ENCODE measurements around the gene ICOSLG.
"Not testable (repeated sequence)": the region's sequence is repeated elsewhere in the genome, so short reads cannot be mapped to it uniquely, and the experiment has no call there.

The ICOSLG gene

DNA sequence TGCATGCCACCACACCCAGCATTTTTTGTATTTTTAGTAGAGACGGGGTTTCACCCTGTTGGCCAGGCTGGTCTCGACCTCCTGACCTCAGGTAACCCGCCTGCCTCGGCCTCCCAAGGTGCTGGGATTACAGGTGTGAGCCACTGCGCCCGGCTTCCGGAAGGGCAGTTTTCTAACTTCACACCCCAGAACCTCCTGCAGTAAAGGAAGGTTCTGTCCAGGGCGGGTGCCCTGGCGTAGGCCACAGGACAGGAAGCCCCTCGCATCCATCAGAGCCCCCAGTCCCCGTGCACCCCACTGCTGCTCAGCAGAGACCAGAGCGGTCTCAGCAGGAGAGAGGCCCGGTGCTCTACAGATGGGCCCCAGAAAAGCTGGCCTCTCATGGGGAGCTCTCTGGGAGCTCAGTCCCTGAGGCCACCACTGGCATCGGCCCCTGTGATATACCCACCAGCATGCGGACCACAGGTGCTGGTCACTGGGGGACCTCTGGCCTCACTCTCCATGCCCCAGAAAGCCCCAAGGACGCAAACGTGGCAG is 25.1 kb upstream of the ICOSLG start:
- no peak for DNase-seq (ENCODE audit: low read depth)

DNA sequence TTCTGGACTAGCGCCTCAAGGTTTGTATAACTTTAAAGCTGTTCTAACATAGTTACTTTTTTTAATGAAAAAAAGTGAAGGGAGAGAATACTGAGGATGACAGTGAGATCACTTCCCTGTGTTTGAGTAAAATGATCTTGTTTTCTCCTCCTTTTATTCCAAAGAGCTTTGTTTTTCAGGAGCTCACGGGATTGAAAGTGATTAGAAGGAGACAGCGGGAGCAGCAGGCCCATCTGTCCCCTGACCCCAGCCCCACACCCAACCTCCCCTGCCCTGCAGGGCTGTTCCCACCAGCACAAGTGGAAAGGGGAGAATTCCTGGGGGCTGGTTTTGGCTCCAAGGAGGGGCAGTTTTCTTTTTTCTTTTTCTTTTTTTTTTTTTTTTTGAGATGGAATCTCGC is 23.0 kb upstream of the ICOSLG start:
- no peak for DNase-seq (ENCODE audit: low read depth)

DNA sequence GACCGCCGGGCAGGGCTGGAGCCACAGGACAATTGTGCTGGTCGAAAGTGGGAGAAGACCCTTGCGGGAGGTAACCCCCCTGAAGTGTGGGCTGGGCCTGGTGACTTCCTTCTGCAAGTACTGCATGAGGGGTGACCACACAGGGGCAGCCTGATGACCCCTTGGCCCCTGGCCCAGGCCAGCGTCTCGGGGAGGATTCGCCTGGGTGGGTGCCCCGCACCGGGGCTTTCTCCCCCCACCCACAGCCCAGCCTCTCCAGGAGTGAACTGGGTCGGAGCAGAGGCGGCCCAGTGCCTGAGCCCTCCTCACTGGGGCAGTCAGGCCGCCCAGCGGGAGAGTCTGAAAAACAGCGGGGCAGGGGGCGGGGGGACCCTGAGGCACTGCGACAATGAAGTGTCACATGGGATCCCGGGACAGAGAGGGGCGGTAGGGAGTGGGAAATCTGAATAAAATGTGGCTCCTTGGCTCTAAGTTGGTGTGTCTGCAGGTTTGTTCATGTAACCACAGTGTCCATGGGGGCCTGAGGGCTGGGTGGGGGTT is 22.5 kb upstream of the ICOSLG start:
- no peak for DNase-seq (ENCODE audit: low read depth)

DNA sequence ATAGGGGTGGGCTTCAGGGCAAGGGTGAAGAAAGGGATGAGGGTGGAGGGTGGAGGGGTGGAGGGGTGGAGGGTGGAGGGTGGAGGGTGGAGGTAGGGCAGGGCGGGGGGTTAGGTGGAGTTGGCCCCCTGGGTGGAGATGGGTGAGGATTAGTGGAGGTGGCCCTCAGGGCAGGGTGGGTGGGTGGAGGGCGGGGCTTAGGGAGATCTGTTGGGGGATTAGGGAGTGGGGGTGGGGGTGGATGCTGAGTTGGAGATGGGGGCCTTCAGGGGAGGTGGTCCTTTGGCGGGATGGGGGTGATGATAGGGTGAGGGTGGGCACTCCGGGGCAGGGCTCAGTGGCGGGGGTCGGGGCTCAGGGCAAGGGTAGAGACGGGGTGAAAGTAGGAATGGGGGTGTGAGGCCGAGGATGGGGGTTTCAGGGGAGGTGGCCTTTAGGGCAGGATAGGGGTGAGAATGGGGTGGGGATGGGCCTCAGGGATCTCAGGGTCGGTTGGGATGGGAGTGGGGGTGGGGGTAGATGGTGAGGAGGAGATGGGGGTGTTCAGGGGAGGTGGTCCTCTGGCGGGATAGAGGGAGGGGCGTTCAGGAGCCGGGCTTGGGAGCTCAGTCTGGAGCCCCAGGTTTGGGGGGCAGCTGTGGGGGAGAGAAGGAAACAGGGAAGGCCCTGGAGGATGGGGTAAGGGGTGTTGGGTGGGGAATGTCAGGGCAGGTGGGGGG is 21.8 kb upstream of the ICOSLG start:
- DNase-seq (ENCODE audit: low read depth): no peak

DNA sequence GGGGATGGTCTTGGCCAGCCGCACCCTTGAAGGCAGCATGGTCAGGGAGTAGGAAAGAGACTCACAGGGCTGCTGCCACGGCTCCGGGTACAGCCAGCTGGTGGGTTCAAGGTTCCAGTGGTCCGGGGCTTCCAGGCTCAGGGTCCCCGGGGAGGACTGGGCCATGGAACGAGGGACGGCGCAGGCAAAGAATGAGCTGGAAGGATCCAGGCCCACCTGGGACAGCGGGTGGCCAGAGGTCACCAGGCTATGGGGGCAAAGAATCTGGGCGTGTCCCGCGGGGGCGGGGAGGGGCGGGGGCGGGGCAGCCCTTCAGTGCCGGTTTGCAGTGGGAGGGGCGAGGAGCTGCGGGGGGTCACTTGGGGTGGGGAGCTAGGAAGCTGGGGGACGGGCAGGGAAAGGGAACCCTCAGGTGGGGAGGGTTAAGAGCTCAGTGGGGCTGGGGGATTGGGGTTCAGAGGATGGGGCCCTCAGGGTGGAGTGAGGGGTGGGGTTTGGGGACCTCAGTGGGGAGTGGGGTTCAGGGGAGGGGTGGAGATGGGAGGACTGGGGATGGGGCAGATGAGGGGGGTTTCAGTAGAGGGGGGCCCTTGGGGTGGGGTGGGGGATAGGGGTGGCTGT is 21.0 kb upstream of the ICOSLG start, which contains the start of gene DNMT3L:
Gene DNMT3L (minus strand): TSS at position 223 of the 621 bp plus-strand sequence. CDS start 638 bp downstream, outside the sequence.
- DNase-seq (ENCODE audit: low read depth): no peak

DNA sequence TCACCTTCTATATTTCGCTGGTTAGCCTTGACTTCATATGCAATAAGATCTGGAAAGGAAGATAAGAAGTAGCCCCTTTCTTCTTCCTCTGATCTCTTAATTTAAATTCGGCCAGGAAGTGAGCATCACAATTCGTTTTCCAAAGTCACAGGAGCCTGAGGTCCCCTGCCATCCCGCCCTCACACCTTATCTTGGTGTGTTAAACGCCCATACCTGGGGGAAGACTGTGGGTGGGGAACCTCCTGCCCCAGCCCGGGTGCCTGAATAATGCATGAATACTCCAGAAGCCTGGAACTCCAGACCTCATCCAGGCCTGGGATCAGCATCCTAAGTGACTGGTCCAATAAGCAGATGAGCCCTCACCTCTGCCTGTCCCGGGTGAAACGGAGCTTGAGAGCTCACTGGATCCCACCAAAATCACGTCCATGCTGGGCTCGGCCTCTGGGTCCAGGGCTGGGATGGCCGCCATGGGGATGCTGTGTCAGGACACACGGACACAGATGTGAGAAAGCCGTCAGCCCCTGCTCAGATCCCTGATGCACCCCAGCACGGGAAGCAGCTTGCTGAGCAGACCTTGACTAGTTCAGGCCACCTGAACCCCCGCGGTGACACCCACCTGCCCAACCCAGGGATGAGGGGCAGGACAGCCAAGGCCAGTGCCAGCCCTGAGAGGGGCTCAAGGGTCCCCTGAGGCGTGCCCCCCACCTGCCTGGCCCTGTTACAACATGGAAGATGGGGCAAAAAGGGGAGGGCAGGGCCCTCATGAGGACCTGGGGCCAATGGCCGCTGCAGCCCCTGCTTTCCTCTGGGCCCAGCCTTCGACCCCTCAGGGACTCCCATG is 20.3 kb upstream of the ICOSLG start:
- no peak for DNase-seq (ENCODE audit: low read depth)

DNA sequence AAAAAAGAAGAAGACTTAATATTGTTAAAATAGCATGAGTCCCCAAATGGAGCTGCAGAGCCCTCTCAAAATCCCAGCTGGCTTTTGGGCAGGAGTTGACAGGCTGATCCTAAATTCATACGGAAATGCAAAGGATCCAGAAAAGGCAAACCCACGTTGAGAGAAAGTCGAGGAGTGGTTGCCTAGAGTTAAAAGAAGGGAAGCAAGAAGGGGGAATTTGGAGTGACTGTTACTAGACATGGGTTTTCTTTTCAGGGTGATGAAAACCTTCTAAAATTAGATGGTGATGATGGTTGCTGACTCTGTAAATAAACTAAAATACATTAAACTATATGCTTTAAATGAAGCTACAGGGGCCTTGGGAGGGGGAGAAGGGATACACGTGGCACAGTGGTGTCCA is 19.3 kb upstream of the ICOSLG start:
- no peak for DNase-seq (ENCODE audit: low read depth)

DNA sequence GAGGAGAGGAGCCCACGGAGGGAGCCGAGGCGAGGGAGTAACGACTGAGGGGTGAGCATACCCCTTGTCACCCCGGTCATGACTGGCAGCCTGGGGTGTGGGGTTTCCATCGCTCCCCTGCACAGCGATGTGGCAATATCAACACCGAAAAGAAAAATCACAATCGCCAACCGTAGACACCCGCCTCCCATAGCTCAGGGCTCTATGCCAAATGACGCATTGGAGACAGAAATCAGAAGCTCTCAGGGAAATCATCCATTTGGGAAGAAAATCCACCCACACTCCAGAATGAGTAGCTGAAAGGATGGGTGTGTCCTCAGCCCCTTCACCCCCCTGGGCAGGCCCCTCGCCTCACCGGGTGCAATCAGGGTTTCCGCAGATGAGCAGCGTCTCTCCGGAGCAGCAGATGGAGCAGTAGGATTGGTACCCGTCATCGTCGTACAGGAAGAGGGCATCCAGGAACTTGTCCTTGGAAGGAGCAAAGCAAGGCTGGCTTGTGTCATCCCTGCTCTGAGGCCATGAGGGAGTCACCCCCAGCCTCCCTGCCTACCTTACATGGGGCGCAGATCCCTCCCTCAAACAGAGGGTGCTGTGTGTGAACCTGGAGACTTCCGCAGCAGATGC is 18.5 kb upstream of the ICOSLG start:
- DNase-seq (ENCODE audit: low read depth): no peak

DNA sequence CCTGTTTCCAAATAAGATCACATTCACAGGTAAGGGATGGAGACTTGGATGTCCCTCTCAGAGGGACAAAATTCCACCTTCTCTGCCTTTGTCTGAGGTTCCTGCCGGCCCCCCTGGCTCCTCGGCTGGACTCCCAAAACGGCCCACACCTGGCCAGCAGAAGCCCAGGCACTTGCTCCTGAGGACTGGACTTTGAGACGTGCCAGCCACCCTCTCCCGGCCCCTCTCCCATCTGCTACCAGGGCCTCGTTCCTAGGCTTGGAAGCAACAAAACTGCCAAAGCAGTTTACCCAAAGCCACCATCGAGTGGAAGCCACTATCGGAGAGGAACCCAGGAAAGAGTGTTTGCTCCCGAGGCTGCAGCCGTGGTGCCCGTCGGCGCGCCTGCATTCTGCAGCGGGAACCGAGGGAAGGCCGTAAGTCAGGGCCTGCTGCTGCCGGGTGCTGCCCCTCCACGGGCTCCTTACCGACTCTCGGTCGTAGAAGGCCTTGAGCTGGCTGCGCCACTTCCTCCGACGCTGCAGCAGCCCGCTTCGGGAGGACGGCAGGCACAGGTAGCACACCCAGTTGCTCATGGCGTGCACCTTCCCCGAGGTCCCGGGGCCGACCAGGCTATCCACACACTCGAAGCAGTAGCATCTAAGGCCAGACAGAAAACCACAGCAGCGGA is 17.4 kb upstream of the ICOSLG start:
- DNase-seq (ENCODE audit: low read depth): no peak

DNA sequence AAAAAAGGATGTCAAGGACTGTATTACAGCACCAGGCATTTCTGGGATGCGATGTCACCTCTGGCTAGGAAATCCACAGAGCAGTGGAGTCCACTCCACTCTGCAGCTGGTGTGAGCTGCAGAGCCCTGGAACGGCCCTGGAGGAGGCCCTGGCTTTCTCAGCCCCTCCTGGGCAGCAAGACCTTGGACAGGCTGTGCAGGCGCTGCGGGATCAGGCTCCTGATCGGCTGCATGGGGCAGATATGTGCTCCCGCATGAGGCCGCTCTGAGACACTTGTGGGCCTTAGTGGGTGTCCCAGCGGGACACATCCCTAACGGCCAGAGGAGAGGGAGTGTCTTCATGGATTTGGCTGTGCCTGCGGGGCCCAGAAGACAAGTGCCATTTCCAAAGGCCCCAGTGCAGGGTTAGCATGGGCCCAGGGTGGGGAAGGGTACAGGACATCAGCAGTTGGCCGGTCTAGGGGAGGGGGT is 14.8 kb upstream of the ICOSLG start:
- DNase-seq (ENCODE audit: low read depth): no peak

DNA sequence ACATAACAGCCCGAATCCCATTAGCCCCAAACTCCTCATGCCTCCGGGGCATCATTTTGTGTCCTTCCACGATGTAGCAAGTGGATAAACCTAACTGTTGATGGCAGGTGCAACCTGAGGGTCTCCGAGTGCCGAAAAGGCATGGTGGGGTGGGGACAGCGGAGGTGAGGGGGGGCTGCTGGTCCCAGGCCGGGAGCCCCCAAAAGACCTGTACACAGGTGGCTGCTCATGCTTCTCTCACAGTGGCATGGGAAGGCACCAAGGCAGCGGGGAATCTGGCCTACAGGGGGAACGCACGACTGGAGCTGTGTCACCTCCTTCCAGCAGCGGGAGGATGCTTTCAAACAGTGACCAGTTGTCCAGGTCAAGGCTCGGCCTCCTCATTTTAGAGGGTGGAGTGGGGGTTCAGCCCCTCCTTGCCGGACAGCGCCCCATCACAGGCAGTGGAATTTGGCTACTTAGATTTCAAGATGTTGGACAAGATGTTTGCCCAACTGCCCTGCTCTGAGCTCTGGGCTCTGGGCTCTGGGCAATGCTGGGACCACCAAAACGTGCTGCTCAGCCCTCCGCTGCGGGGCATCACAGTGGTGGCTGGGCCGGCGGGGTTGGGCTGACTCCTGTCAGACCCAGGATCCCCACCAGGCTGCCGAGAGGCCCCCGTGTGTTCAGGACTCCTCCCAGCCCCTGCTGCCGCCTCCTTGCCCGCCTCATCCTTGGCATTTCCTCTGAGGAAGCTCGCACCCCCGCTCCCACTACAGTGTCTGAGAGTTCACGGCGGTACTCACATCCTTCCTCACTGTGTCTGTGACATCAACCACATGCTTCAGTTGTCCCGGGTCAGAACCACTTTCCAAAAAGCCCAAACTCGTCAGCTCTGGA is 13.3 kb upstream of the ICOSLG start:
- DNase-seq (ENCODE audit: low read depth): no peak

DNA sequence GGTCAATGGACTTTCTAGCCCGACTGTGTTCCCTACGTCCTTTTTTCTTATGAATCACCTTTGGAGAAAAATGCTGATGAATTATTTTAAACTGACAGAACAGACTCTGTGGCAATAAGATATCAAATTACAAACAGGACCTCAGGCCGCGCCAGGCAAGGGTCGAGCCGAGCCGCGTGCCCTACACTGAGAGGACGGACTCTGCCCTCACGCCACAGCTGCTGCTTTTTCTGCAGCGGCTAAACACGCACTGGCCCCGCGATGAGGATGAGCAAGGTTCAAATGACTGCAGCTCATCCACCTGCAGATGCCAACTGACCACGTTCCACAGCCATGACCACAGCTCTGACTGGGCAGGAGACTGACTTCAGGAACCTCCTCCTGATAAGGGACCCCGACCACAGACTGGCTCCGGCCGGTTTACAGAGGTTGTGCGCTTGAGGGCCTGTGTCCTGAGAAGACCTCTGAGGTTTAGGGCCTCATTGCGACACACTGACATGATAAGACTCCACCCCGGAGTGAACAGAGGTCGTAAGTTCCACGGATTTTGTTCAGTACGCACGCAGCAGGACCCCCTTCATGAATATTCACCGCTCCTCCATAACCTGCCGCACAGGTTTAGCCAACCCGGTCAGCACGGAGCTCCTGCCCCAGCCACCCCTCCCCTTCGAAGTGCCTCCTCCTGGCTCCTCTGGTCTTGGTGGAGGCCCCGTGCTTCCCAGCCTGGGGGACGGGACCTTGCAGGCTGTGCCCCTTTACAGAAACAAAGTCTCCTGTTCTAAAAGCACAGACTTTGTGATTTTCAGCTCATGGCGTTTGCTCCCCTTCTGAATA is 8.7 kb upstream of the ICOSLG start:
- DNase-seq (ENCODE audit: low read depth): not testable (repeated sequence)

DNA sequence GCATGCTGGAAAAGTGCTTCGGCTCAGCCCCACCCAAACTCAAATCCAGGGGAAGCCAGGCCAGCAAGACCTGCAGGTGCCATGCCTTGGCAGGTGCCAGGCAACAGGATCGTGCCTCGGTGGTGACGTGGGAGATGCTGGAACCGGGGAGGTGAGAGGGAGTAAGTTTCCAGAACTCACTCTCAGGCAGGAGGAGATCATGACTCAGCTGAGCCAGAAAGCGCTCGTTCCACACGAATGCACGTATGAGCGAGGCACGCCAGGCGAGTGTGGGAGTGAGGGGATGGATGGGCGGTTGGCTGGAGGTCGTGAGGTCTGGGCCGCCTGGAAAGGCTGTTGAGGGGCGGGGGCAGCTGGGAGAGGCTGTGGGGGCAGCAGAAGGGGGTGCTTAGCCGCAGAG is 7.2 kb upstream of the ICOSLG start:
- not testable (repeated sequence) for DNase-seq (ENCODE audit: low read depth)

DNA sequence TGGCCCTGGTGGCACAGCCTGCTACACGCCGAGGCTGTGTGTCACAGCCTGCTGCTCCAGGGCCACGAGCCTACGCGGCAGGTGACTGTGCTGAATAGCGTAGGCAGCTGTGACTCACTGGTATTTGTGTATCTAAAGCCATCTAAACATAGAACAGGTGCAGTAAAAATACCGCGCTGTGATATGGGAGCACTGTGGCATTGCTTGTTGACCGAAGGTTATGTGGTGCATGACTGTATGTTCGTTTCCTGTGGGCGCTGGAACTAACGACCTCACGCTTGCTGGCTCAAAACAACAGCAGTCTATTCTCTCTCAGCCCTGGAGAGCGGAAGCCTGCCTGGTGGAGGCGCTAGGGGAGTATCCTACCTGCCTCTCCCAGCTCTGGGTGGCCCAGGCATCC is 3.2 kb upstream of the ICOSLG start:
- not testable (repeated sequence) for DNase-seq (ENCODE audit: low read depth)

DNA sequence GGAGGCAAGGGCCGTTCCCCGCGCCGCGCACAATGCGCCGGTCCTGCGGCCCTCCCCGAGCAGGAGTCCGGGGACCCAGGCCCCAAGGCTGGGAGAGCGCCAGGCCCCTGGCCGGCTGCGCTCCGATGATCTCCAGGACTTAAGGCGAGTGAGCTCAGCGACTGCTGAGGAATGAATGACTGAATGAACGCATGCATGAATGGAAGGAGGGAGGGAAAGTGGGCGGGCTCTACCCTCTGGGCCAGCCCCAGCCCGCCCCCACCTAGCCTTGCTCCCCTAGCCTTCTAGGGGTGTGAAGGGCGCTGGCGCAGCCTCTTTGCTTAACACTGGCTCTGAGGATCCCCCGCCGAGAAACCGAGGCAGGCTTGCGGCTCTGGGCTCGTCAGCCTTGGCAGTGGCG is 538 bp upstream of the ICOSLG start:
- not testable (repeated sequence) for DNase-seq (ENCODE audit: low read depth)

DNA sequence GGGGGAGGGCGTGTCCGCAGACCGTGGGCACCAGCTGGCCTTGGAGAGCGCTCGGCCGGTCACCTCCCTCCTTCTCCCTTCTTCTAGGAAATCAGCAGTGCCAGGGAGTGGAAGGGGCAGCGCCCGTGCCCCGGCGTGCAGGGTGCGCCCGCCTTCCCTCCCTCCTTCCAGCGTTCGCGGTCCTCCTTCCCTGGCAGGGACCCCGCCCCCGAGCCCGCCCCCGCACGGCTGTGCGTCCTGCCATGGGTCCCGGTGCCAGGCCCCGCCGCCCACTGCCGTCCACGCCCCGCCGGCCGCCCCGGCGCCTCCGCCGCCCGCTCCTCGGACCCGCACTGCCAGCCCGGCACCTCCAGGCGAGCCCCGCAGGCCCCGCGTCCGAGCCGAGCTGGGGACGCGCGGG is 390 bp downstream of the ICOSLG start:
- DNase-seq (ENCODE audit: low read depth): not testable (repeated sequence)

DNA sequence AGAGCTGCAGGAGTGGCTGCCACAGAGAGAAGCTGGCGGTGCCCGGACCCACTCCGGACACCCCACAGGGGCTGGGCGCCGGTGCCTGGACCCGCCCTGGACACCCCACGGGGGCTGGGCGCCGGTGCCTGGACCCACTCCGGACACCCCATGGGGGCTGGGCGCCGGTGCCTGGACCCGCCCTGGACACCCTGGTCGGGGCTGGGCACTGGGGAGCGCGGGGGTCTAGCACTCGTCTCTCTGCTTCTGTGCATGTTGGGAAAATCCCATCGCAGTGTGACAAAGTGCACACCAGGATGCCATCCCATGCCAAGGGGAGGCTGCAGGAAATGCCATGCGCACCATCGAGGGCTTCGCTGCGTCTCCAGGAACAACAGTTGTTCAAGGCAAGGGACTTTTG is 11.2 kb downstream of the ICOSLG start:
- DNase-seq (ENCODE audit: low read depth): not testable (repeated sequence)

DNA sequence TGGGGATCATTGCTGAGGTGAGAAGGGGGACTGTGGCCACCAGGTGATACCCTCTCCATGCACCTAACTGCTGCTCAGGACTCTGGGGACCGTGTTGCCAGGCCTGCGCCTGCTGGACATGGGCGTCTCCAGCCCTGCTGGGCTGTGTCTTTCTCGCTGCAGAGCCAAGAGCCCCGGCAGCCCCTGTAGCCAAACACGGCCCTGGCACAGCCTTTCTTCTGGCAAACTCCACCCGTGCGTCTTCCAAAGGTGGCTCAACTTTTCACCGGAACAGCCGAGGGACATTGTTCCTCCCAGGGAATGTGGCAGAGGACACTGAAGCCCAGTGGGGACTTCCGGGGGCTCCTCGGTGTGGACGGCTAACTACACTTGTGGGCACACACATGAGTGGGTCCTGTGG is 12.6 kb downstream of the ICOSLG start:
- DNase-seq (ENCODE audit: low read depth): not testable (repeated sequence)

DNA sequence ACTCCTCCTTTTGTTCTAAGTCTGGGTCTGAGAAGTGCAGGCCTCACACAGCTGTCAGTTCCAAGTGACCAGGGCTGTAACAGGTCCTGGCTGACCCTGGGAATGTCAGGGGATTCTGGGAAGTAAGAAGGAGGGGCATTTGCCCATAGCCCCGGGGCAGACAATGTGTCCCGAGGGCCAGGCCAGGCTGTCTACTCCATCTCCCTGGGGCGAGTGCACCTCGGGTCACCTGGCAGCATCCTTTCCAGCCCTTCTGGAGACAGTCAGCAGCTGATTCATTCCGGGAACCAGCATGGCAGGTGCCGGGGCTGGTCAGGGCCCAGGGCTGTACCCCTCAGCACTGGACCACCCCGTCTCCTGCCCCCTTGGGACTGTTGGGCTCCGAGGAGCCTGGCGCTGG is 13.1 kb downstream of the ICOSLG start:
- not testable (repeated sequence) for DNase-seq (ENCODE audit: low read depth)
